Cardiac fibroblast (primary cell): ENCODE results near the gene RAB22A.

ENCODE experiments used
- DNase-seq, 2 donors: peaks; one replicate each; pipeline versions ENCODE4 v3.0.0 to v3.0.0-alpha.2; 2010; ENCODE audit warnings: low read depth in 2 of 2
- H3K4me3 ChIP-seq, 2 donors: replicated peaks in 1 of 2; 1 replicate in 1 of 2; 2 replicates in 1 of 2; pipeline ENCODE4 v1.5.1; 2011; ENCODE audit warnings: low read depth in 2 of 2, low read length in 2 of 2, mild to moderate bottlenecking in 2 of 2, moderate library complexity in 1 of 2
- CTCF ChIP-seq: IDR thresholded peaks from one replicate; pipeline ENCODE4 v1.5.1; 2011; ENCODE audit warnings: low read depth, mild to moderate bottlenecking, low read length, inconsistent platforms

Gene RAB22A

GRCh38 chr20:58268936-58269619 is 40.4 kb upstream of the RAB22A start:
- no peak for DNase-seq
- TF ChIP-seq CTCF = no peak

GRCh38 chr20:58271606-58272351 is 37.7 kb upstream of the RAB22A start:
- TF ChIP-seq CTCF = no peak
- H3K4me3 ChIP-seq = no peak overlapping the region
- DNase-seq = no peak

More at GRCh38 chr20:58268936-58269619, 40.4 kb upstream of the RAB22A start:
- no peak overlapping the region for H3K4me3 ChIP-seq

- H3K4me3 ChIP-seq = no peak overlapping the region
- no peak for DNase-seq
- no peak for TF ChIP-seq CTCF
Observed at GRCh38 chr20:58274384-58274783, 35.1 kb upstream of the RAB22A start.

GRCh38 chr20:58277107-58277506 is 32.4 kb upstream of the RAB22A start:
- no peak for DNase-seq
- no peak for TF ChIP-seq CTCF

GRCh38 chr20:58277578-58278472 is 31.7 kb upstream of the RAB22A start:
- no peak for TF ChIP-seq CTCF
- no peak overlapping the region for H3K4me3 ChIP-seq
- DNase-seq = no peak

More at GRCh38 chr20:58277107-58277506, 32.4 kb upstream of the RAB22A start:
- no peak overlapping the region for H3K4me3 ChIP-seq

GRCh38 chr20:58286729-58287128 is 22.8 kb upstream of the RAB22A start:
- no peak for DNase-seq
- no peak overlapping the region for H3K4me3 ChIP-seq
- TF ChIP-seq CTCF = no peak
